ENCODE measurements around the gene HS3ST6.
"Not testable (repeated sequence)": the region's sequence is repeated elsewhere in the genome, so short reads cannot be mapped to it uniquely, and the experiment has no call there.

The HS3ST6 gene

DNA sequence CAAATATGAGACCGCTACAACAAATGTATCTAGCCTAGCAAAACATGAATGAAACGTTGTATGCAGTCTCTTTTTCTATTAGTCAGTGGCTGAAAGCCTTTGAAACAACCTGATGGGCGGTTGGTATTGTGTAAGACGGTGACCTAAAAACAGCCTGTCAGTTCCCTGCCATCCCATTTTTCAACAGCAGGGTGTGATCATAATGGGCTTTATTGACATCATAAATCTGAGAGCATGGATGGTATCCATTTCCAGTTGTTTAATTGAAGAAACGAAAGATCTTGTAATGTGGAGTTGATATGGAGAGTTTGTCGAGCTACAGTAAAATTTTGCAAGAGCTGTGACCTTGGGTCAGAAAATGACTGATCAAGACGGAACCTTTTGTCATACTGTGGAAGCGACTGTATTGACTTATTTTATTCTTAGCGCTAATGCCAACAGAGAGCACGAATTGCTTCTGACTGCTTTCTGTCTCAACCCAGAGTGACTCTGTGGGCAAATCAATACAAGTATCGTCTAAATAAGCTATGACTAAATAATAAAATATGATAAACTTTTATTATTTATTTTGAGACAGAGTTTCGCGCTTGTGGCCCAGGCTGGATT lies 34.0 kb downstream of the HS3ST6 start:
- FAIRE-seq, result no peak
- DNase-seq (ENCODE audit: insufficient read length, low spot score), result no peak

DNA sequence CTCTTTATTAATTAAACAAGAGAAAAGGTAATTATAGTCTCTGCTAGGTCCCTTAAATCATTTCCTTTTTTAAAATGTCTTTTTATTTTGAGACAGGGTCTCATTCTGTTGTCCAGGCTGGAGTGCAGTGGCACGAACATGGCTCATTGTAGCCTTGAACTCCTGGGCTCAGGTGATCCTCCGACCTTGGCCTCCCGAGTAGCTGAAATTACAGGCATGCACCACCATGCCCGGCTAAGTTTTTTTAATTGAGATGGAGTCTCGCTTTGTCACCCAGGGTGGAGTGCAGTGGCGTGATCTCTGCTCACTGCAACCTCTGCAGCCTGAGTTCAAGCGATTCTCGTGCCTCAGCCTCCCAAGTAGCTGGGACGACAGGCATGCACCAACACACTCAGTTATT lies 37.0 kb downstream of the HS3ST6 start:
- DNase-seq (ENCODE audit: insufficient read length, low spot score); FAIRE-seq: not testable (repeated sequence)

DNA sequence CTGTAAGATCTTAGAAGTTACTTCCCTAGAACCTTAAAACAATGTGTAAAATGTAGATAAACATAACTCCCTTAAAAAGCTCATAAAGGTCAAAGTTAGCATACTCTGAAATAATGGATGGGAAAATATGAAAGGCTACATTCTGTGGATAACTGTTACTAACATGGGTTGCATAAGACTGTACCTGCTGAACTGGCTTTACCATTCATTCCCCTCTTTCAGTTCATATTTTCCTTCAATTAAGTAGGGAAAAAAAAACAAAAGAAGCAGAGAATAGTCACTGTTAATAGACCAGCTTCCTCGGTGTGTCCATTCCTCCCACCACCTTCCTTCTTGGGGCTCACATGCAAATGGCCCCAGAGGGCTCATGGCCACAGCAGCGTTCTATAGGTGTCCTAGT lies 38.7 kb downstream of the HS3ST6 start:
- DNase-seq (ENCODE audit: insufficient read length, low spot score) (no peak), FAIRE-seq (no peak)

DNA sequence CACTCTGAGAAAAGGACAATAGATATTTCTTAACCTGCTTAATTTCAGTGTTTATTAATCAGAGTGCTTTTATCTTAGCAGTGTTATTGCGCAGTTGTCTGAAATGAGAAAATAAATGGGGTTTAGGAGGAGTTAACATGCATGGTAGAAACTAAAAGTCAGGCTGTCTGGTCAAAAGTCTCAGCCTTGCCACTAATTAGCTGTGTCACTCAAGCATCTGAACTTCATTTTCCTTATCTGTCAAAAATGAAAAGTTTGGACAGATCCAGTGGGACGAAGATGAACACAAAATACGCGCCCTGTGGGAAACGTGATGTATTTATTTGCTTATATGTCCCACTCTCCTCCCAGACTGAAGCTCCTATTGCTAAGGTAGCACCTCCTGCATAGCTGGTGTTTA lies 40.0 kb downstream of the HS3ST6 start:
- no peak for FAIRE-seq
- DNase-seq (ENCODE audit: insufficient read length, low spot score), result no peak

DNA sequence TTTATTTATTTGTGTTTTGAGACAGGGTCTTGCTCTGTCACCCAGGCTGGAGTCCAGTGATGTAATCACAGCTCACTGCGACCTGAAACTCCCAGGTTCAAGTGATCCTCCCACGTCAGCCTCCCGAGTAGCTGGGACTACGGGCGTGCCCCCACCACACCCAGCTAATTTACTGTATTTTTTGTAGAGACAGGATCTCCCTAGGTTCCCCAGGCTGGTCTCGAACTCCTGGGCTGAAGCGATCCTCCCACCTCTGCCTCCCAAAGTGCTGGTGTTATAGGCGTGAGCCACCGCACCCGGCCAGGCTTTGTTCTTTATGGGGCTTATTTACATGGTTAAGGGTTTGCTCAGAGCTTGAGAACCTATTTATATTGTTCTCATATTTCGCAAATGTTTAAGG lies 40.4 kb downstream of the HS3ST6 start:
- no peak for DNase-seq (ENCODE audit: insufficient read length, low spot score)
- no peak for FAIRE-seq

DNA sequence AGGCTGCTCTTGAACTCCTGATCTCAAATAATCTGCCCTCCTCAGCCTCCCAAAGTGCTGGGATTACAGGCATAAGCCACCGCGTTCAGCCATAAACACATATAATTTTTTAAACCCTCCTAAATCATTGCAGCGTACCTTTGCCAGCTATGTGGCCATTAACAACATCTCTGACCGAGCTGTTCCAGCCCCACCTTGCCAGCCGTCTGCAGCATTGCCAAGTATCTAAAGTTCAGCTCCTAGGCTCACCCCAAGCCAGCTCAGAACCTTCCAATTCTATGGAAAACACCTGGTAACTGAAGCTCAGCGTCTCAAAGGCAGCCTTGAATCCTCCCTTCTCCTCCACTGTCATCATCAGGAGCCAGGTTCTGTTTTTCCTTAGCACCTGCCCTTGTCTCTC lies 41.1 kb downstream of the HS3ST6 start:
- DNase-seq (ENCODE audit: insufficient read length, low spot score) (no peak), FAIRE-seq (no peak)

DNA sequence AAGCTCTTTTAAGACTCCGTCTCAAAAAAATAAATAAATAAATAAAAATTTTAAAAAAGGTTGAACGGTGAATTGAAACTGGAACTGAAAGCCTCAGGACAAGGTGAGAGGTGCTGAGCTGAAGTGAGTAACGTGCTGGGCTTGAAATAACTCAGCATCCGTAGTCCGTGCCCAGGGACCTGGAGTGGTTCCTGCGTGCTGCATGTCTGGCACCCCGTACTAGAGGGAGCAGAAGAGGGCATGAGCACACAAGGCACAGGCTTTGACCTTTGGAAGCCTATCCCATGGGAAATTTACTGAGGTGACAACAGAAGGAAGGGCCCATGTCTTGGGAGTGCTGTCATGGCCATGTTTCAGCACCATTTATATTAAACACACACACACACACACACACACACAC lies 41.7 kb downstream of the HS3ST6 start:
- DNase-seq (ENCODE audit: insufficient read length, low spot score) (peak; percentile 44), FAIRE-seq (no peak)

DNA sequence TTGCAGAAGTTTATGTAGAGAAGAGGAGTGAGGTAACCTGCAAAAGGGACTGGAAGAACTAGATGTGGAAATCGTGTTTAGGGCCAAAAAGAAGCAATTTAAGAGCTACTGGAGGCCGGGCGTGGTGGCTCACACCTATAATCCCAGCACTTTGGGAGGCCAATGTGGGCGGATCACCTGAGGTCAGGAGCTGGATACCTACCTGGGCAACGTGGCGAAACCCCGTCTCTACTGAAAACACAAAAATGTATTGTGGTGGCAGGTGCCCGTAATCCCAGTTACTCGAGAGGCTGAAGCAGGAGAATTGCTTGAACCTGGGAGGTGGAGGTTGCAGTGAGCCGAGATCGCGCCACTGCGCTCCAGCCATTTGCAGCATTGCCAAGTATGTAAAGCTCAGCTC lies 42.1 kb downstream of the HS3ST6 start:
- DNase-seq (ENCODE audit: insufficient read length, low spot score); FAIRE-seq: not testable (repeated sequence)

DNA sequence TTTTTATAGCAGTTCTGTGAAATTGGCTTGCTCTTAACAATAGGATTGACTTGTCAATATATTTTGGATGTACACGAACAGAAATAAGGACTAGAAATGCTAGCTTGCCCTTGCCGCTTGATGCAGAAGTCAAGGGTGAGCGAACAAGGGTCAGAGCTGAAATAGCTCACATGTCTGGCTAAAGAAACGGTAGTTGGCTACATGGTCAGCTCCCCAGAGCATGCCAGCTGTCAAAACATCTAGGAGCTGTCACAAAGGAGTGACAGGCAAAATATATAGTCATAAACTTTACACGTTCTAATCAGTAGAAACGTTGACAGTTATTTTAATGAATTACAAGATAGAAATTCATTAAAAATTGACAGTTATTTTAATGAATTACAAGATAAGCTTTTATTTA lies 43.4 kb downstream of the HS3ST6 start:
- DNase-seq (ENCODE audit: insufficient read length, low spot score) (no peak), FAIRE-seq (no peak)

DNA sequence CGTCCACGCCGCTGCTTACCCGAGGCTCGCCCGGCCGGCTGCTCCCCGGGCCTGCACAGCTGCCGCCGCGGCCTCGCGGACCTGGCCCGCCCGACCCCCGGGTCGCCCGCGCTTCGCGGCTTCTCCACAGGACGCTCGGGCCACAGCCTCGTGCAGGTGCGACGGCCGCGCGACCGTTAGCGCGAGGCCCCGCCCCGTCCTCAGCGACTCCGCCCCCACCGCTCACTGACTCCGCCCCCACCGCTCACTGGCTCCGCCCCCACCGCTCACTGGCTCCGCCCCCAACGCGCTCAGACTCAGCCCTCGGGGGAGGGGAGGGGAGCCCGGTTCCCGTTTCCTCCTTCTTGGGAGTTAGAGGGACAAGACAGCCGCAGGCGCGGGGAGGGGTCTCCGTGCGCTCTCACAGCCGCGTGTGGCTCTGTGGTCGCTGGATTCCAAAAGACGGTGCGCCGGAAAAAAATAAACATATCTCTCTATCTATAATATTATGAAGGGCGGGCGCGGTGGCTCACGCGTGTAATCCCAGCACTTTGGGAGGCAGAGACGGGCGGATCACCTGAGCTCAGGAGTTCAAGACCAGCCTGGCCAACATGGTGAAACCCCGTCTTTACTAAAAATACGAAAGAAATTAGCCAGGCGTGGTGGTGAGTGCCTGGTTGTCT lies 46.1 kb downstream of the HS3ST6 start, which contains the start of gene MEIOB:
TSS of gene MEIOB (minus strand) at position 191 of the 662 bp plus-strand sequence. CDS start 3,989 bp downstream, outside the sequence.
- FAIRE-seq (no peak), DNase-seq (ENCODE audit: insufficient read length, low spot score) (no peak)

DNA sequence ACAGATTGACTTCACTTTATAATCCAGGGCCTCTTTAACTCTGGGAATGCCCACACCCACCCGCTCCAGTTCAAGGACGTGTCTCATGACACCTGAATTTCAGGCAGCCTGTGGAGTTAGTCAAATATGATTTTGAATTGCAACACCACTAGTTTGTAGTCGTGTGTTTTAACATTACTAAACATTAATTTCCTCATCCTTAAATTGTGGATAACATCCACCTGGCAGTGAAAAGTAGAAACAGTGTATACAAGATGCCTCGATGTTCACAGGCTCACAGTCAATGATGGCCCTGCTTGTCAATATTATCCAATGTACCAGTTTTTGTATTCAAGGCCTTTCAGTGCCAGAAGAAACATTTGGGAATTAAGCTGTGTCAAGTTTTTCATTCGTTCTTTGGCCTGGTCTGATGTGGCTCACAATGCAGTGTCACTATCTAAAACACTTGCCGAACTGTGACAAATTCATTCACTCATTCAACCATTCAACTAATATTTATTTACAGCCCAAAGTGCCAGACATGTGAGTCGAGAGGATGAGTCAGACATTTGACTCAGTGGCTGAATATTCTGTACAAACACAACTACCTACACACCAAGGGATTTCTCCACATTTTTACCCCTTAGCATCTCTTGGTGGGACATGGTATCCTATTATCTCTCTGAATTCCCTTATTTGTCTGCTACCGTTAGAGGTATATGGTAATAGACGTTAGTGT lies 47.7 kb downstream of the HS3ST6 start:
- no peak for DNase-seq (ENCODE audit: insufficient read length, low spot score)
- FAIRE-seq, result no peak

DNA sequence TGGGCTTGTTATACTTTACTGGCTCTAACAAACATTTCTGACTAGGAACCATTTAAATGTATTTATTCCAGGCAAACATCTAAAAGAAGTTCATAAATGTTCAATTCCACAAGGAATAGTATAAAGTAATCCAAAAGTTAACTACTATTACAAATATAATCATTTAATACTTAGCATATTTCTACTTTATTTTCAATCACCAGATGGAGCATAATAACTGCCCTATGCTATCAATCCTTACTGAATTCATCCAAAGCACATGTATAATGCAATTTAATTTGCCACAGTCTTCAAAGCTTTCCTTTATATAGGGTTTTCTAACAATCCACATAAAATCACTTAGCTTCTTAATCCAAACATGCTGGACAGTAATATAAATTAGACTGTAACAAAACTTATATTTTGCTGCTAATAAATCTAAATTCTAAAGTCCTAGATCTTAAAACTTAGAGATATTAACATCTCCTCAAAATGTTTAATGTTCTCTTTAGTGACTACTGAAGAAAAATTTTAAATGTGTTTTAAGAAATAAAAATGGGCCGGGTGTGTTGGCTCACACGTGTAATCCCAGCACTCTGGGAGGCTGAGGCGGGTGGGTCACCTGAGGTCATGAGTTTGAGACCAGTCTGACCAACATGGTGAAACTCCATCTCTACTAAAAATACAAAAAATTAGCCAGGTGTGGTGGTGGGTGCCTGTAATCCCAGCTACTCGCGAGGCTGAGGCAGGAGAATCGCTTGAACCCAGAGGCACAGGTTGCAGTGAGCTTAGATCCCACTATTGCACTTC lies 52.1 kb downstream of the HS3ST6 start:
- no peak for FAIRE-seq
- no peak for DNase-seq (ENCODE audit: insufficient read length, low spot score)

DNA sequence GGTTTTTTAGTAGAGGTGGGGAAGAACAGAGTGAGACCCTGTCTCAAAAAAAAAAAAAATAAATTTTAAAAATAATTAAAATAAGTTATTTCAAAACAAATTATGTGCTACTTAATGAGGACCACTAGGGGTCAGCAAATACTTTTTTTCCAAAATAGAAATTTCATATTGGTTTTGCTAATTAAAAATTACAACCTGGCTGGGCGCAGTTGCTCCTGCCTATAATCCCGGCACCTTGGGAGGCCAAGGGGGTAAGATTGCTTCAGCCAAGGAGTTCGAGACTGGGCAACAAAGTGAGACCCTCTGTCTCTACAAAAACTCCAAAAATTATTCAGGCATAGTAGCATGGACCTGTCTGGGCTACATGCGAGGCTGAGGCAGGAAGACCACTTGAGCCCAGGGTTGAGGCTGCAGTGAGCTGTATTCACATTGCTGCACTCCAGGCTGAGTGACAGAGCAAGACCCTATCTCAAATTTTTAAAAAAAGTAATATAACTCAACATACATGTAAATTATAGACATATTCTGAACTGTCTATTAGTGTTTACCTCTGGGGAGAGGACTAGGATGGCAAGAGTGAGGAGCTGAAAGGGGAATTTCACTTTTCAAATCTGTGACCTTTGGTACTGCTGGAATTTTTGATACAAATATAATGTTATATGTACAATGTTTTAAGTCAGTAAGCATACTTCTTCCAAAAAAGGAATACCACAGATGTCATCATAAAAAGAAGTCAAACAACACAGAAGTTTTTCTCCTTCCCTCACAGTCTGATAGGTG lies 54.3 kb downstream of the HS3ST6 start:
- FAIRE-seq, result no peak
- no peak for DNase-seq (ENCODE audit: insufficient read length, low spot score)

DNA sequence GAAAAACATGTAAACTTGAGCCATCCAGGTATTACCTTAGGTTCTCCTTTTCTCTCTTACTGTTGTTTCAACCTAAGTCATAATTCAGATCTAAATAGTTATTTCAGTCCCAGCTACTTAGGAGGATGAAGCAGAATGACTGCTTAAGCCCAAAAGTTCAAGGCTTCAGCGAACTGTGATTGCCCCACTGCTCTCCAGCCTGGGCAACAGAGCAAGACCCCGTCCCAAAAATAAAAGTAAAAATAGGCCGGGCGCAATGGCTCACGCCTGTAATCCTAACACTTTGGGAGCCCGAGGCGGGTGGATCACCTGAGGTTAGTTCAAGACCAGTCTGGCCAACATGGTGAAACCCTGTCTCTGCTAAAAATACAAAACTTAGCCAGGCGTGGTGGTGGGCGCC lies 55.8 kb downstream of the HS3ST6 start:
- FAIRE-seq, result no peak
- DNase-seq (ENCODE audit: insufficient read length, low spot score), result no peak

DNA sequence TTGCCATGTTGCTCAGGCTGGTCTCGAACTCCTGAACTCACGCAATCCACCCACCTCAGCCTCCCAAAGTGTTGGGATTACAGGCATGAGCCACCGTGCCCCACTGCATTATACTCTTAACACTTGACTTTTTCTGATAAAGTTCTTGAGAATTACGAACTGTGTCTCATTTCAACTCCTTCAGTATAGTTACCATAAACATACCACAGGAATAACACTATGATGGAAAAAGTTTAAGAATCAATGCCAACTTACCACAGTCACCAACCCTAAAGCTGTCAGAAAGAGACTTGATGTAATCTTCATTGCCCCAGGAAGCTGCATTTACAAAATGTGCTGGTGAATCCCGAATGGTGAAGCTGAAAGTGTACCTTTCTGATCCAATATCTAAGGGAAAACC lies 56.5 kb downstream of the HS3ST6 start:
- no peak for FAIRE-seq

More for the DNA sequence above, 56.5 kb downstream of the HS3ST6 start:
- no peak for DNase-seq (ENCODE audit: insufficient read length, low spot score)
